ENCODE measurements around the gene GET4.

DNA sequence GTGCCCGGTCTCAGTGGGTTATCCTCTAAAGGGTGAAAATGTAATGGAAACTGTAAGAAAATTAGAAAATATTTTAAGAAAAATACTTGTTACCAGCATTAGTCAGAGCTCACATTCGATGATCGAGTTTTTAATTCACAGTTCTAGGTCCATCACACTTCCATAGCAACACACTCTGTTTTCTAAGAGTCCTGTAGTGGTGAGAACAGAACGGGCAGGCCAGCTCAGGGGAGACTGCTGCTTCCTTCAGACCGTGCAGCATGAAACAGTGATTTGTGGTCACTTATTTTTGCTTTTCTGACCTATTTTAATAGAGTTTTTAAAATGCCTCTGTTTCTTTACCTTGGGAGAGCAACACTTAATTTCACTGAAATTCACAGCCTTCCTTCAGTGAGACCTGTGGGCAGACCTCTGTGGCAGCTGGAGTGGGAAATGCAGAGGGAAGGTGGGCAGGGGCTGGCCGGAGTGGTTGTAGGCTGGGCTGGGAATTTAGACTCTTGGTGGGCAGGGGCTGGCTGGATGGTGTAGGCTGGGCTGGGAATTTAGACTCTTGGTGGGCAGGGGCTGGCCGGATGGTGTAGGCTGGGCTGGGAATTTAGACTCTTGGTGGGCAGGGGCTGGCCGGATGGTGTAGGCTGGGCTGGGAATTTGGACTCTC lies 42.6 kb upstream of the GET4 start:
- TF ChIP-seq, protein P1, sequence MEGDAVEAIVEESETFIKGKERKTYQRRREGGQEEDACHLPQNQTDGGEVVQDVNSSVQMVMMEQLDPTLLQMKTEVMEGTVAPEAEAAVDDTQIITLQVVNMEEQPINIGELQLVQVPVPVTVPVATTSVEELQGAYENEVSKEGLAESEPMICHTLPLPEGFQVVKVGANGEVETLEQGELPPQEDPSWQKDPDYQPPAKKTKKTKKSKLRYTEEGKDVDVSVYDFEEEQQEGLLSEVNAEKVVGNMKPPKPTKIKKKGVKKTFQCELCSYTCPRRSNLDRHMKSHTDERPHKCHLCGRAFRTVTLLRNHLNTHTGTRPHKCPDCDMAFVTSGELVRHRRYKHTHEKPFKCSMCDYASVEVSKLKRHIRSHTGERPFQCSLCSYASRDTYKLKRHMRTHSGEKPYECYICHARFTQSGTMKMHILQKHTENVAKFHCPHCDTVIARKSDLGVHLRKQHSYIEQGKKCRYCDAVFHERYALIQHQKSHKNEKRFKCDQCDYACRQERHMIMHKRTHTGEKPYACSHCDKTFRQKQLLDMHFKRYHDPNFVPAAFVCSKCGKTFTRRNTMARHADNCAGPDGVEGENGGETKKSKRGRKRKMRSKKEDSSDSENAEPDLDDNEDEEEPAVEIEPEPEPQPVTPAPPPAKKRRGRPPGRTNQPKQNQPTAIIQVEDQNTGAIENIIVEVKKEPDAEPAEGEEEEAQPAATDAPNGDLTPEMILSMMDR (conservative IDR thresholded peaks at IDR 0.05; ENCODE audit: low read depth, low read length), result no peak
- TF ChIP-seq EZH2 (IDR thresholded peaks at IDR 0.05; ENCODE audit: low read length, unreplicated experiment), result no peak
